Activated CD8-positive, alpha-beta memory T cell treated with anti-CD3 and anti-CD28 coated beads, Interleukin-2, amount 50 U/mL, for 24 hours (primary cell): Measurements from ENCODE around the gene STAB2.
"Not testable (repeated sequence)": the region's sequence is repeated elsewhere in the genome, so short reads cannot be mapped to it uniquely, and the experiment has no call there.

Experiments
- DNase-seq: peaks from one replicate; pipeline ENCODE4 v3.0.0-alpha.2; 2020; ENCODE audit errors: extremely low read depth

Gene STAB2

GRCh38 chr12:103647267-103647666, 60.2 kb downstream of the STAB2 start:
- no peak for DNase-seq

GRCh38 chr12:103652808-103653207, 65.7 kb downstream of the STAB2 start:
- DNase-seq = no peak

- not testable (repeated sequence) for DNase-seq
Observed at GRCh38 chr12:103653568-103654173, 66.6 kb downstream of the STAB2 start.

GRCh38 chr12:103654816-103655215, 67.7 kb downstream of the STAB2 start:
- DNase-seq = no peak

GRCh38 chr12:103656291-103656690, 69.2 kb downstream of the STAB2 start:
- DNase-seq = no peak

GRCh38 chr12:103657331-103657730, 70.3 kb downstream of the STAB2 start:
- no peak for DNase-seq

- DNase-seq = no peak
Observed at GRCh38 chr12:103664626-103665025, 77.6 kb downstream of the STAB2 start.

GRCh38 chr12:103665971-103666370, 78.9 kb downstream of the STAB2 start:
- no peak for DNase-seq

- DNase-seq = no peak
Observed at GRCh38 chr12:103667125-103667524, 80.1 kb downstream of the STAB2 start.

- no peak for DNase-seq
Observed at GRCh38 chr12:103668520-103668919, 81.4 kb downstream of the STAB2 start.

- no peak for DNase-seq
Observed at GRCh38 chr12:103671367-103671766, 84.3 kb downstream of the STAB2 start.

- DNase-seq = no peak
Observed at GRCh38 chr12:103672401-103673119, 85.5 kb downstream of the STAB2 start.

GRCh38 chr12:103673487-103673886, 86.4 kb downstream of the STAB2 start:
- no peak for DNase-seq

GRCh38 chr12:103673891-103674375, 86.9 kb downstream of the STAB2 start:
- no peak for DNase-seq

GRCh38 chr12:103676893-103677292, 89.8 kb downstream of the STAB2 start:
- no peak for DNase-seq

- no peak for DNase-seq
Observed at GRCh38 chr12:103677341-103677740, 90.3 kb downstream of the STAB2 start.

GRCh38 chr12:103677905-103678304, 90.8 kb downstream of the STAB2 start:
- DNase-seq = no peak

GRCh38 chr12:103679421-103680170, 92.5 kb downstream of the STAB2 start:
- no peak for DNase-seq

GRCh38 chr12:103680591-103681141, 93.6 kb downstream of the STAB2 start:
- no peak for DNase-seq

- no peak for DNase-seq
Observed at GRCh38 chr12:103686026-103686425, 99.0 kb downstream of the STAB2 start.

- DNase-seq = no peak
Observed at GRCh38 chr12:103687253-103687652, 100.2 kb downstream of the STAB2 start.

- no peak for DNase-seq
Observed at GRCh38 chr12:103688376-103689063, 101.4 kb downstream of the STAB2 start.
